GM12878 (cell line): ENCODE data around the gene TSPYL6. TPM values are rescaled to one million over a fixed set of nuclear protein-coding genes. Genes with fewer than 3 reads are reported as not detected.
A peak's percentile ranks its signal among the peaks of the same experiment; 100 is the strongest.
"Not testable (repeated sequence)": the region's sequence is repeated elsewhere in the genome, so short reads cannot be mapped to it uniquely, and the experiment has no call there.

Experiments
- ATAC-seq: fragments of 200-7000 bp; cut with Tn5 transposase; 3 replicates; pipeline ENCODE4 v1.9.1; 2020; ENCODE audit warnings: mild to moderate bottlenecking, moderate library complexity
- BruUV-seq: library from RNA; stranded (reverse); fragments of 400-500 nt; replicated peaks from 2 replicates; lab custom pipeline; 2021; lab: Mats Ljungman, UMichigan
- CTCF ChIA-PET: fragments of 300-600 bp; sonication (Branson Sonifier 250); formaldehyde crosslinking; extraction: SDS; loops from one replicate; lab custom pipeline; 2021; ENCODE audit warnings: inconsistent platforms; lab: Yijun Ruan, JAX
- POLR2A ChIA-PET: fragments of 350-600 bp; formaldehyde crosslinking; extraction: SDS; loops from one replicate; lab custom pipeline; 2021; ENCODE audit warnings: inconsistent platforms; lab: Charles Lee
- RAD21 ChIA-PET: fragments of 300-600 bp; sonication (Branson Sonifier 250); formaldehyde crosslinking; loops from one replicate; lab custom pipeline; 2023; ENCODE audit warnings: antibody characterized with exemption; ENCODE audit not compliant: unreplicated experiment; lab: Charles Lee
- SMC1A ChIA-PET: fragments of 300-600 bp; sonication (Branson Sonifier 250); formaldehyde crosslinking; loops from one replicate; lab custom pipeline; 2023; ENCODE audit not compliant: unreplicated experiment, uncharacterized antibody; lab: Charles Lee
- DNase-seq: peaks from one replicate; pipeline ENCODE4 v3.0.0-alpha.2; 2011; ENCODE audit warnings: low read depth, low spot score
- FAIRE-seq: peaks from 3 replicates; lab custom pipeline; 2011; peaks lifted over from hg19 to GRCh38; lab: Jason Lieb, UNC
- H2AFZ ChIP-seq: 2 replicates; pipeline ENCODE4 v1.6.0; 2011; ENCODE audit warnings: low read depth, low read length, control low read depth; ENCODE audit not compliant: control insufficient read depth
- H3K27ac ChIP-seq: 2 replicates; pipeline ENCODE4 v1.5.1; 2011; ENCODE audit warnings: control low read depth; ENCODE audit not compliant: control insufficient read depth, insufficient read depth
- H3K27me3 ChIP-seq, 2 experiments: replicated peaks in 1 of 2; 2 replicates each; pipeline versions ENCODE4 v1.6.0 to v1.6.1; 2011; ENCODE audit warnings: low read length in 1 of 2; ENCODE audit not compliant: control insufficient read depth in 2 of 2, insufficient read depth in 2 of 2
- H3K36me3 ChIP-seq, 2 experiments: 2 replicates each; pipeline ENCODE4 v1.5.1; 2011; ENCODE audit warnings: low read length in 1 of 2; ENCODE audit not compliant: control insufficient read depth in 2 of 2, insufficient read depth in 2 of 2
- H3K4me1 ChIP-seq: 2 replicates; pipeline ENCODE4 v1.6.1; 2011; ENCODE audit warnings: mild to moderate bottlenecking, low read length, moderate library complexity, mixed read lengths; ENCODE audit not compliant: control insufficient read depth, insufficient read depth
- H3K4me2 ChIP-seq: 2 replicates; pipeline ENCODE4 v1.6.0; 2011; ENCODE audit warnings: control low read depth; ENCODE audit not compliant: control insufficient read depth, insufficient read depth
- H3K4me3 ChIP-seq: fragments of 200-600 bp; sonication (generic); 2 replicates; pipeline ENCODE4 v1.5.1; 2016
- H3K79me2 ChIP-seq: 2 replicates; pipeline ENCODE4 v1.6.0; 2011; ENCODE audit warnings: low read length; ENCODE audit not compliant: control insufficient read depth, insufficient read depth
- H3K9ac ChIP-seq: 2 replicates; pipeline ENCODE4 v1.8.0; 2011; ENCODE audit warnings: low read length, control low read depth, mixed read lengths; ENCODE audit not compliant: control insufficient read depth, insufficient read depth
- H3K9me3 ChIP-seq: replicated peaks from 3 replicates; pipeline ENCODE4 v1.5.1; 2011; ENCODE audit warnings: mild to moderate bottlenecking, low read length; ENCODE audit not compliant: control insufficient read depth, insufficient read depth
- H4K20me1 ChIP-seq: 2 replicates; pipeline ENCODE4 v1.6.0; 2011; ENCODE audit not compliant: control insufficient read depth, insufficient read depth
- ATF7 ChIP-seq: fragments of 450-650 bp; IDR thresholded peaks from 2 replicates; pipeline ENCODE4 v1.6.1; 2016; ENCODE audit warnings: low read depth, mild to moderate bottlenecking
- E4F1 ChIP-seq: fragments of 450-650 bp; IDR thresholded peaks from 2 replicates; pipeline ENCODE4 v1.6.1; 2018; ENCODE audit warnings: borderline replicate concordance, mild to moderate bottlenecking; ENCODE audit not compliant: partially characterized antibody
- EP300 ChIP-seq, 2 experiments: fragments of 150-350 bp in 1 of 2; IDR thresholded peaks; 2 replicates each; pipeline ENCODE4 v1.6.1; 2011 to 2012; ENCODE audit warnings: low read depth in 2 of 2, low read length in 2 of 2, borderline replicate concordance in 1 of 2, improper control_type of control experiment in 1 of 2, inconsistent platforms in 1 of 2; ENCODE audit not compliant: control insufficient read depth in 1 of 2
- NR2F1 ChIP-seq: fragments of 450-650 bp; conservative IDR thresholded peaks from 2 replicates; pipeline ENCODE4 v1.6.1; 2017; ENCODE audit warnings: mild to moderate bottlenecking
- PML ChIP-seq: IDR thresholded peaks from 2 replicates; pipeline ENCODE4 v1.6.1; 2012; ENCODE audit warnings: low read length, inconsistent platforms
- SPI1 ChIP-seq: IDR thresholded peaks from 2 replicates; pipeline ENCODE4 v1.6.1; 2011; ENCODE audit warnings: low read depth, mild to moderate bottlenecking, low read length, moderate library complexity, borderline replicate concordance; ENCODE audit not compliant: insufficient read depth
- SUZ12 ChIP-seq: fragments of 200-600 bp; sonication (generic); IDR thresholded peaks from one replicate; pipeline ENCODE4 v1.6.1; 2018; ENCODE audit warnings: antibody characterized with exemption, mild to moderate bottlenecking; ENCODE audit not compliant: unreplicated experiment
- YBX1 ChIP-seq: fragments of 450-650 bp; IDR thresholded peaks from 2 replicates; pipeline ENCODE4 v1.6.1; 2016; ENCODE audit warnings: antibody characterized with exemption
- ZNF207 ChIP-seq: fragments of 450-650 bp; IDR thresholded peaks from 2 replicates; pipeline ENCODE4 v1.6.1; 2014; ENCODE audit warnings: antibody characterized with exemption, mild to moderate bottlenecking, borderline replicate concordance
- WGBS: methylation state at CpG from one replicate; pipeline ENCODE4 v1.1.6; 2016; ENCODE audit warnings: low lambda C conversion rate; ENCODE audit not compliant: insufficient replicate concordance, insufficient coverage; ENCODE audit errors: missing lambda C conversion rate; 5-methylcytosine and 5-hydroxymethylcytosine counted together
- in situ Hi-C: fragments of 300-500 bp; cut with MboI; formaldehyde crosslinking; loops from 9 replicates; pipeline ENCODE4 v1.14.3; 2018; ENCODE audit warnings: mixed read lengths
- intact Hi-C: fragments of 100-400 bp; cut with micrococcal nuclease; formaldehyde crosslinking; loops from one replicate; pipeline ENCODE4 v1.14.2; 2022; ENCODE audit not compliant: unreplicated experiment
- polyA plus RNA-seq, 11 experiments: library from polyadenylated mRNA; depleted of rRNA in 4 of 11; unstranded in 6 of 11; stranded (reverse) in 5 of 11; fragments of >200 nt; fragmentation: Nextera tagmentation in 4 of 11; fragmentation: Illumina TruSeq in 1 of 11; extraction: Ambion mirVana in 4 of 11; extraction: Trizol in 1 of 11; gene quantifications; 1 replicate in 1 of 11; 2 replicates in 10 of 11; pipeline versions ENCODE4 v1.2.1 to v1.2.3, GENCODE V29; 2011 to 2016; ENCODE audit warnings: inconsistent platforms in 2 of 11, missing spikeins in 2 of 11, low read depth in 1 of 11
- total RNA-seq, 4 experiments: library from RNA; depleted of rRNA in 3 of 4; stranded (reverse); fragments of >200 nt in 3 of 4; fragmentation: Illumina TruSeq in 1 of 4; extraction: Trizol in 1 of 4; gene quantifications; 2 replicates each; pipeline versions ENCODE4 v1.2.1 to v1.2.3, GENCODE V29; 2013 to 2021

The TSPYL6 gene
- total and polyA plus RNA-seq, 10 of the 15 experiments (the other 5 are each of a cell fraction or from before 2014, with no cell fraction given) = not detected

- no peak for TF ChIP-seq E4F1
- peak; percentile 42; the same call in 1 of the 2 replicates for TF ChIP-seq SPI1
- TF ChIP-seq ATF7 = no peak
- no peak for TF ChIP-seq SUZ12
- TF ChIP-seq YBX1 = no peak
- TF ChIP-seq PML = no peak
- TF ChIP-seq NR2F1 = peak; percentile 43
- no peak for TF ChIP-seq ZNF207
These were observed 15.2 kb upstream of the TSPYL6 start (continued) for GRCh38 chr2:54271189-54271588.

GRCh38 chr2:54267577-54267976, 11.5 kb upstream of the TSPYL6 start:
- H3K9me3 ChIP-seq = no peaks in the 10 kb centered on the region; the same call in 2 of the 3 replicates
- TF ChIP-seq EP300 (IDR thresholded peaks at IDR 0.05; ENCODE audit: borderline replicate concordance in 1 of 2, control insufficient read depth in 1 of 2, low read depth in 2 of 2, low read length in 2 of 2) = no peak
- ChIA-PET SMC1A (no interaction called here), RAD21 (no interaction called here), POLR2A (no interaction called here), CTCF (interaction anchor here (0.7 kb wide), 1 partner anchor 106 kb away, joined by 3 read pairs; no protein-coding TSS in a partner anchor)
- no peak overlapping the region for H3K27ac ChIP-seq
- BruUV-seq = no TSS peak
- H2AFZ ChIP-seq = no peak overlapping the region
- FAIRE-seq = no peak
- no peak overlapping the region for H3K4me2 ChIP-seq
- no peak overlapping the region for H3K4me3 ChIP-seq
- H3K4me1 ChIP-seq = peaks cover 6% of the 10 kb centered on the region; the same call in 1 of the 2 replicates
- intact Hi-C loops (no loop called here), in situ Hi-C loops (no loop called here)
- H3K27me3 ChIP-seq = no peaks in the 10 kb centered on the region
- no peak overlapping the region for H3K9ac ChIP-seq
- no peaks in the 10 kb centered on the region for H3K79me2 ChIP-seq
- ATAC-seq = no peak
- no peaks in the 10 kb centered on the region for H3K36me3 ChIP-seq
- DNase-seq = no peak
- 29% methylated on average over 1 of the region's 1 CpG for WGBS
- H4K20me1 ChIP-seq = no peaks in the 10 kb centered on the region

GRCh38 chr2:54265081-54265480, 9.1 kb upstream of the TSPYL6 start:
- ChIA-PET POLR2A (interaction anchor here (0.6 kb wide), 1 partner anchor 11 kb away, joined by 4 read pairs; no protein-coding TSS in a partner anchor), CTCF (interaction anchor here (0.6 kb wide), 1 partner anchor 439 kb away, joined by 3 read pairs; no protein-coding TSS in a partner anchor)

More at GRCh38 chr2:54265081-54265480, 9.1 kb upstream of the TSPYL6 start:
- WGBS = 0% methylated on average over 1 of the region's 1 CpG
- FAIRE-seq, H4K20me1 ChIP-seq, RAD21 ChIA-PET, H2AFZ ChIP-seq, H3K79me2 ChIP-seq, H3K36me3 ChIP-seq, H3K4me1 ChIP-seq, H3K4me2 ChIP-seq, ATAC-seq, BruUV-seq, DNase-seq, H3K4me3 ChIP-seq, H3K9me3 ChIP-seq, H3K9ac ChIP-seq, H3K27me3 ChIP-seq, intact Hi-C loops, H3K27ac ChIP-seq, in situ Hi-C loops: not testable (repeated sequence)
- SMC1A ChIA-PET = interaction anchor here (1.3 kb wide), 1 partner anchor 30 kb away, joined by 3 read pairs; no protein-coding TSS in a partner anchor
